SJSA1 (cell line): ENCODE measurements around the gene BANP. TPM values are rescaled to one million over a fixed set of nuclear protein-coding genes. Genes with fewer than 3 reads are reported as not detected.
"Not testable (repeated sequence)": the region's sequence is repeated elsewhere in the genome, so short reads cannot be mapped to it uniquely, and the experiment has no call there.

Source experiments
- DNase-seq, 2 experiments: peaks; one replicate each; pipeline ENCODE4 v3.0.0-alpha.2; 2015 to 2020; ENCODE audit warnings: low spot score in 2 of 2, low read depth in 1 of 2
- H3K27ac ChIP-seq: fragments of 250-450 bp; sonication (Bioruptor Pico); 2 replicates; pipeline ENCODE4 v1.5.1; 2020; ENCODE audit warnings: mild to moderate bottlenecking, moderate library complexity
- H3K27me3 ChIP-seq: fragments of 250-450 bp; sonication (Bioruptor Pico); replicated peaks from 2 replicates; pipeline ENCODE4 v1.5.1; 2020; ENCODE audit warnings: mild to moderate bottlenecking, moderate library complexity
- H3K36me3 ChIP-seq: fragments of 250-450 bp; sonication (Bioruptor Pico); 2 replicates; pipeline ENCODE4 v1.5.1; 2020; ENCODE audit warnings: mild to moderate bottlenecking
- H3K4me1 ChIP-seq: fragments of 250-450 bp; sonication (Bioruptor Pico); replicated peaks from 2 replicates; pipeline ENCODE4 v1.6.1; 2021; ENCODE audit warnings: mild to moderate bottlenecking
- H3K4me3 ChIP-seq: fragments of 250-450 bp; sonication (Bioruptor Pico); 2 replicates; pipeline ENCODE4 v1.5.1; 2020; ENCODE audit warnings: mild to moderate bottlenecking
- H3K9me3 ChIP-seq: fragments of 250-450 bp; sonication (Bioruptor Pico); replicated peaks from 2 replicates; pipeline ENCODE4 v1.5.1; 2020; ENCODE audit warnings: mild to moderate bottlenecking
- total RNA-seq: library from RNA; depleted of rRNA; stranded (reverse); fragments of >200 nt; shearing (Covaris generic); gene quantifications from 2 replicates; pipeline ENCODE4 v1.2.3, GENCODE V29; 2014

Gene BANP
- total RNA-seq, 1 experiment from 2014 or later, result 21.7 TPM

GRCh38 chr16:88008840-88009239, 57.6 kb downstream of the BANP start:
- DNase-seq, result no peak
- Histone ChIP-seq H3K36me3 (peaks cover 22% of the 10 kb centered on the region), H3K27ac (no peak overlapping the region), H3K4me1 (peaks cover 13% of the 10 kb centered on the region), H3K27me3 (no peaks in the 10 kb centered on the region), H3K9me3 (no peaks in the 10 kb centered on the region), H3K4me3 (no peak overlapping the region)

GRCh38 chr16:88009563-88010342, 58.5 kb downstream of the BANP start:
- H3K4me3 ChIP-seq, result no peak overlapping the region
- peak in 1 of 2 experiments; percentile 19 for DNase-seq
- no peak overlapping the region for H3K27ac ChIP-seq
- H3K36me3 ChIP-seq, result peaks cover 22% of the 10 kb centered on the region
- H3K9me3 ChIP-seq, result no peaks in the 10 kb centered on the region
- H3K27me3 ChIP-seq, result no peaks in the 10 kb centered on the region
- peaks cover 22% of the 10 kb centered on the region for H3K4me1 ChIP-seq

- no peak for DNase-seq
- no peak overlapping the region for H3K4me3 ChIP-seq
- no peak overlapping the region for H3K27ac ChIP-seq
- no peaks in the 10 kb centered on the region for H3K27me3 ChIP-seq
- H3K36me3 ChIP-seq, result peaks cover 20% of the 10 kb centered on the region
- peaks cover 29% of the 10 kb centered on the region for H3K4me1 ChIP-seq
- no peaks in the 10 kb centered on the region for H3K9me3 ChIP-seq
Observed at GRCh38 chr16:88010343-88010967, 59.2 kb downstream of the BANP start.

GRCh38 chr16:88010968-88011483, 59.8 kb downstream of the BANP start:
- peaks cover 16% of the 10 kb centered on the region for H3K36me3 ChIP-seq
- H3K9me3 ChIP-seq, result no peaks in the 10 kb centered on the region
- H3K27ac ChIP-seq, result no peak overlapping the region
- H3K4me1 ChIP-seq, result peaks cover 30% of the 10 kb centered on the region
- H3K27me3 ChIP-seq, result no peaks in the 10 kb centered on the region
- no peak for DNase-seq
- no peak overlapping the region for H3K4me3 ChIP-seq

- no peaks in the 10 kb centered on the region for H3K9me3 ChIP-seq
- H3K27ac ChIP-seq, result no peak overlapping the region
- H3K4me1 ChIP-seq, result peaks cover 30% of the 10 kb centered on the region
- DNase-seq, result peak in 1 of 2 experiments; percentile 12
- H3K27me3 ChIP-seq, result no peaks in the 10 kb centered on the region
- no peak overlapping the region for H3K4me3 ChIP-seq
- peaks cover 10% of the 10 kb centered on the region for H3K36me3 ChIP-seq
Observed at GRCh38 chr16:88012360-88012759, 61.1 kb downstream of the BANP start.

GRCh38 chr16:88013091-88013609, 61.9 kb downstream of the BANP start:
- Histone ChIP-seq H3K4me1 (peaks cover 30% of the 10 kb centered on the region), H3K27ac (peak overlapping the region; percentile 69), H3K9me3 (no peaks in the 10 kb centered on the region), H3K36me3 (peaks cover 8% of the 10 kb centered on the region), H3K27me3 (no peaks in the 10 kb centered on the region), H3K4me3 (no peak overlapping the region)
- DNase-seq, result peak in 1 of 2 experiments; percentile 19

- H3K4me3 ChIP-seq, result no peak overlapping the region
- H3K4me1 ChIP-seq, result peaks cover 30% of the 10 kb centered on the region
- H3K27me3 ChIP-seq, result no peaks in the 10 kb centered on the region
- peak overlapping the region; percentile 69 for H3K27ac ChIP-seq
- DNase-seq, result no peak
- H3K36me3 ChIP-seq, result peaks cover 3% of the 10 kb centered on the region
- no peaks in the 10 kb centered on the region for H3K9me3 ChIP-seq
Observed at GRCh38 chr16:88013766-88014251, 62.6 kb downstream of the BANP start.

- Histone ChIP-seq H3K27ac (peak overlapping the region; percentile 69), H3K4me3 (no peak overlapping the region), H3K36me3 (peaks cover 1% of the 10 kb centered on the region; the same call in 1 of the 2 replicates), H3K9me3 (no peaks in the 10 kb centered on the region), H3K4me1 (peaks cover 30% of the 10 kb centered on the region), H3K27me3 (no peaks in the 10 kb centered on the region)
- DNase-seq, result peak; percentile 94 to 95
Observed at GRCh38 chr16:88014252-88014781, 63.1 kb downstream of the BANP start.

GRCh38 chr16:88014954-88015805, 63.9 kb downstream of the BANP start:
- H3K9me3 ChIP-seq, result no peaks in the 10 kb centered on the region
- H3K4me3 ChIP-seq, result no peak overlapping the region
- H3K4me1 ChIP-seq, result peaks cover 30% of the 10 kb centered on the region
- H3K36me3 ChIP-seq, result no peaks in the 10 kb centered on the region; the same call in none of the 2 replicates
- peak overlapping the region; percentile 33 for H3K27ac ChIP-seq
- no peaks in the 10 kb centered on the region for H3K27me3 ChIP-seq
- no peak for DNase-seq

GRCh38 chr16:88015806-88016140, 64.5 kb downstream of the BANP start:
- H3K27ac ChIP-seq, result no peak overlapping the region
- peaks cover 30% of the 10 kb centered on the region for H3K4me1 ChIP-seq
- no peaks in the 10 kb centered on the region; the same call in none of the 2 replicates for H3K36me3 ChIP-seq
- no peak overlapping the region for H3K4me3 ChIP-seq
- no peaks in the 10 kb centered on the region for H3K27me3 ChIP-seq
- DNase-seq, result no peak
- H3K9me3 ChIP-seq, result no peaks in the 10 kb centered on the region

GRCh38 chr16:88016386-88016785, 65.2 kb downstream of the BANP start:
- DNase-seq, H3K27me3 ChIP-seq, H3K9me3 ChIP-seq, H3K4me3 ChIP-seq, H3K27ac ChIP-seq, H3K36me3 ChIP-seq: not testable (repeated sequence)
- peaks cover 30% of the 10 kb centered on the region for H3K4me1 ChIP-seq

- Histone ChIP-seq H3K4me1 (peaks cover 30% of the 10 kb centered on the region), H3K9me3 (no peaks in the 10 kb centered on the region), H3K36me3 (no peaks in the 10 kb centered on the region; the same call in none of the 2 replicates), H3K27ac (no peak overlapping the region), H3K27me3 (no peaks in the 10 kb centered on the region), H3K4me3 (no peak overlapping the region)
- no peak for DNase-seq
Observed at GRCh38 chr16:88016964-88017363, 65.7 kb downstream of the BANP start.

GRCh38 chr16:88017587-88018101, 66.4 kb downstream of the BANP start:
- DNase-seq, result no peak
- no peak overlapping the region for H3K27ac ChIP-seq
- H3K36me3 ChIP-seq, result no peaks in the 10 kb centered on the region; the same call in 1 of the 2 replicates
- H3K27me3 ChIP-seq, result no peaks in the 10 kb centered on the region
- peaks cover 34% of the 10 kb centered on the region for H3K4me1 ChIP-seq
- no peaks in the 10 kb centered on the region for H3K9me3 ChIP-seq
- H3K4me3 ChIP-seq, result no peak overlapping the region
